22Rv1 (cell line): ENCODE measurements around the gene PPP1R37.

Experiments used
- H3K27ac ChIP-seq: fragments of 450-650 bp; 2 replicates; pipeline ENCODE4 v1.5.1; 2017
- CTCF ChIP-seq: fragments of 450-650 bp; IDR thresholded peaks from 2 replicates; pipeline ENCODE4 v1.5.1; 2017; ENCODE audit warnings: mild to moderate bottlenecking
- ZFX ChIP-seq: fragments of 450-650 bp; IDR thresholded peaks from 2 replicates; pipeline ENCODE4 v1.6.1; 2017; ENCODE audit warnings: antibody characterized with exemption, borderline replicate concordance

The PPP1R37 gene

GRCh38 chr19:45118106-45118505 lies 25.1 kb downstream of the PPP1R37 start:
- H3K27ac ChIP-seq, result peak overlapping the region; percentile 82
- TF ChIP-seq ZFX (no peak), CTCF (no peak)

GRCh38 chr19:45118591-45119355 lies 25.8 kb downstream of the PPP1R37 start:
- peak overlapping the region; percentile 82 for H3K27ac ChIP-seq

- no peak for TF ChIP-seq ZFX
- TF ChIP-seq CTCF, result no peak
- peak overlapping the region; percentile 82 for H3K27ac ChIP-seq
Measured at GRCh38 chr19:45119582-45119981, 26.6 kb downstream of the PPP1R37 start.

- H3K27ac ChIP-seq, result peak overlapping the region; percentile 79
- TF ChIP-seq CTCF, result no peak
- no peak for TF ChIP-seq ZFX
Measured at GRCh38 chr19:45121827-45122345, 28.9 kb downstream of the PPP1R37 start.

- peak overlapping the region; percentile 79 for H3K27ac ChIP-seq
- TF ChIP-seq ZFX, result no peak
- TF ChIP-seq CTCF, result no peak
Measured at GRCh38 chr19:45122832-45123231, 29.9 kb downstream of the PPP1R37 start.

- H3K27ac ChIP-seq, result peak overlapping the region; percentile 79
- TF ChIP-seq ZFX (no peak), CTCF (no peak)
Measured at GRCh38 chr19:45123440-45123850, 30.5 kb downstream of the PPP1R37 start.

GRCh38 chr19:45124021-45124420 lies 31.0 kb downstream of the PPP1R37 start:
- peak overlapping the region; percentile 79 for H3K27ac ChIP-seq
- TF ChIP-seq ZFX, result no peak
- TF ChIP-seq CTCF, result no peak

GRCh38 chr19:45125360-45125759 lies 32.4 kb downstream of the PPP1R37 start:
- H3K27ac ChIP-seq, result peak overlapping the region; percentile 79; the same call in 1 of the 2 replicates
- TF ChIP-seq ZFX (no peak), CTCF (no peak)
